Activated naive CD4-positive, alpha-beta T cell treated with anti-CD3 and anti-CD28 coated beads for 36 hours (primary cell): Measurements from ENCODE around the gene NFKB1. TPM values are rescaled to one million over a fixed set of nuclear protein-coding genes. Genes with fewer than 3 reads are reported as not detected.
A peak's percentile ranks its signal among the peaks of the same experiment; 100 is the strongest.

ENCODE experiments used
- CTCF ChIA-PET: fragments of 350-600 bp; sonication (Branson Sonifier 250); formaldehyde crosslinking; loops from one replicate; lab custom pipeline; 2021; ENCODE audit warnings: antibody characterized with exemption; lab: Charles Lee
- DNase-seq: peaks from one replicate; pipeline ENCODE4 v3.0.0-alpha.2; 2020
- H3K27ac Mint-ChIP-seq: one replicate; pipeline ENCODE4 v1.8.0; 2021; ENCODE audit warnings: mild to moderate bottlenecking, mixed read lengths
- H3K27me3 Mint-ChIP-seq: one replicate; pipeline ENCODE4 v1.8.0; 2021; ENCODE audit warnings: low read depth, mixed read lengths
- H3K36me3 Mint-ChIP-seq: one replicate; pipeline ENCODE4 v1.8.0; 2021; ENCODE audit warnings: low read depth, mixed read lengths
- H3K4me1 Mint-ChIP-seq: one replicate; pipeline ENCODE4 v1.8.0; 2021; ENCODE audit warnings: low read depth, mixed read lengths
- H3K4me3 Mint-ChIP-seq: one replicate; pipeline ENCODE4 v1.8.0; 2021; ENCODE audit warnings: mild to moderate bottlenecking, moderate library complexity, mixed read lengths
- H3K9me3 Mint-ChIP-seq: one replicate; pipeline ENCODE4 v1.8.0; 2021; ENCODE audit warnings: mixed read lengths
- intact Hi-C: fragments of 100-400 bp; cut with micrococcal nuclease; formaldehyde crosslinking; loops from one replicate; pipeline ENCODE4 v1.15.1; 2023
- total RNA-seq, 2 experiments: library from RNA; stranded (reverse); gene quantifications; one replicate each; pipeline ENCODE4 v1.2.3, GENCODE V29; 2021

Gene NFKB1, protein sequence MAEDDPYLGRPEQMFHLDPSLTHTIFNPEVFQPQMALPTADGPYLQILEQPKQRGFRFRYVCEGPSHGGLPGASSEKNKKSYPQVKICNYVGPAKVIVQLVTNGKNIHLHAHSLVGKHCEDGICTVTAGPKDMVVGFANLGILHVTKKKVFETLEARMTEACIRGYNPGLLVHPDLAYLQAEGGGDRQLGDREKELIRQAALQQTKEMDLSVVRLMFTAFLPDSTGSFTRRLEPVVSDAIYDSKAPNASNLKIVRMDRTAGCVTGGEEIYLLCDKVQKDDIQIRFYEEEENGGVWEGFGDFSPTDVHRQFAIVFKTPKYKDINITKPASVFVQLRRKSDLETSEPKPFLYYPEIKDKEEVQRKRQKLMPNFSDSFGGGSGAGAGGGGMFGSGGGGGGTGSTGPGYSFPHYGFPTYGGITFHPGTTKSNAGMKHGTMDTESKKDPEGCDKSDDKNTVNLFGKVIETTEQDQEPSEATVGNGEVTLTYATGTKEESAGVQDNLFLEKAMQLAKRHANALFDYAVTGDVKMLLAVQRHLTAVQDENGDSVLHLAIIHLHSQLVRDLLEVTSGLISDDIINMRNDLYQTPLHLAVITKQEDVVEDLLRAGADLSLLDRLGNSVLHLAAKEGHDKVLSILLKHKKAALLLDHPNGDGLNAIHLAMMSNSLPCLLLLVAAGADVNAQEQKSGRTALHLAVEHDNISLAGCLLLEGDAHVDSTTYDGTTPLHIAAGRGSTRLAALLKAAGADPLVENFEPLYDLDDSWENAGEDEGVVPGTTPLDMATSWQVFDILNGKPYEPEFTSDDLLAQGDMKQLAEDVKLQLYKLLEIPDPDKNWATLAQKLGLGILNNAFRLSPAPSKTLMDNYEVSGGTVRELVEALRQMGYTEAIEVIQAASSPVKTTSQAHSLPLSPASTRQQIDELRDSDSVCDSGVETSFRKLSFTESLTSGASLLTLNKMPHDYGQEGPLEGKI
- 100 to 1,000 TPM; 121 to 134 TPM for total RNA-seq

DNA sequence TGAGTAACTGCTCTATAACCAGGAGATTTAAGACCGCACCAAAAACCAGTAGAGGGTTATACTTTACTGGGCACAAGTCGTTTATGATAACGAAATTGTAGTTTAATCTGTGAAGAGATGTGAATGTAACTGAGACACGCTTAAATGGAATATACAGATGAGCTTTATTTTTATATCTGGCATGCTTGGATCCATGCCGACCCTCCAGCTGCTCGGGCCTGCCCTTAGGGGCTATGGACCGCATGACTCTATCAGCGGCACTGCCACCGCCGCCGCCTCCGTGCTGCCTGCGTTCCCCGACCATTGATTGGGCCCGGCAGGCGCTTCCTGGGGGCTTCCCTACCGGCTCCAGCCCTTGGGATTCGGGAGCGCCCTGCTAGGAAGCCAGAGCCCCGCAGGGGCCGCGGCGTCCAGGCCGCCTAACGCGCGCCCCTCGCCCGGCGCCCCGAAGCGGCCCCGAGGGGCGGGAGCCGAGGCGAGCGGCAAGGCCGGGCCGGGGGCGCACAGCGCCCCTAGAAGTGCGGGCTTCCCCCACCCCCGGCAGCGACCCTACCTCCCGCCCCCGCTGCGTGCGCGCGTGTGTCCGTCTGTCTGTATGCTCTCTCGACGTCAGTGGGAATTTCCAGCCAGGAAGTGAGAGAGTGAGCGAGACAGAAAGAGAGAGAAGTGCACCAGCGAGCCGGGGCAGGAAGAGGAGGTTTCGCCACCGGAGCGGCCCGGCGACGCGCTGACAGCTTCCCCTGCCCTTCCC, at the start of gene NFKB1:
Gene NFKB1 (plus strand): TSS at position 664 of the 751 bp plus-strand sequence. CDS start 24,160 bp downstream, outside the sequence.
- H3K27ac Mint-ChIP-seq: peak within 1 kb of the TSS; percentile 96
- peaks cover 8% of the 10 kb centered on the region for H3K9me3 Mint-ChIP-seq
- peaks cover 16% of the 10 kb centered on the region for H3K4me1 Mint-ChIP-seq
- intact Hi-C loops: loop anchor here (1.0 to 2.0 kb wide), 2 partner anchors 107 to 576 kb away; partner anchors contain the start of gene SLC9B2
- CTCF ChIA-PET: interaction anchor here (0.5 to 1.6 kb wide), 16 partner anchors 19 to 313 kb away, joined by 3 to 6 read pairs (median 4); no protein-coding TSS in a partner anchor
- peak within 1 kb of the TSS; percentile 96 for H3K4me3 Mint-ChIP-seq
- no peaks in the 10 kb centered on the region for H3K27me3 Mint-ChIP-seq
- H3K36me3 Mint-ChIP-seq: peaks cover 26% of the 10 kb centered on the region
- DNase-seq: peak; percentile 90

DNA sequence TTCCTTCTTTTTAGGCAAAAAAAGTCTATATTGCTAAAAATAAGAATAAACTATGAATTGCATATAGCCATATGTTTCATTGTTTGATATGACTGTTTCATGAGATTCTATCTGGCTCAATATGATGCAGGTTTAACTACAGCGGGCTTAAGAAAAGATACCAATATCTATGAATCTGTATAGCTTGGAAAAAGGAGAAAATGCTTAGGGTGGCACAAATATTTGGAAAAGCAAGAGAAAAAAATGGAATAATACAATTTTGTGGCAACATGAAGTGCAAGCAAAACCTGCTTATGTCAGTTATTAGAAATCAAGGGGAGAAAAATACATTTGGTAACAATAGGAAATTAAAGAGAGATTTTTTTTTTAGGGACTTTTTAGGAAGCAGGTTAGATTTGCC, 48.3 kb upstream of the NFKB1 start:
- intact Hi-C loops: no loop called here
- DNase-seq: no peak
- Mint-ChIP-seq H3K27ac (no peak overlapping the region), H3K4me1 (peaks cover 17% of the 10 kb centered on the region), H3K9me3 (no peaks in the 10 kb centered on the region), H3K4me3 (no peak overlapping the region), H3K27me3 (no peaks in the 10 kb centered on the region), H3K36me3 (no peaks in the 10 kb centered on the region)
- CTCF ChIA-PET: interaction anchor here (0.7 to 1.9 kb wide), 3 partner anchors 25 to 173 kb away, joined by 3 to 8 read pairs (median 4); no protein-coding TSS in a partner anchor

DNA sequence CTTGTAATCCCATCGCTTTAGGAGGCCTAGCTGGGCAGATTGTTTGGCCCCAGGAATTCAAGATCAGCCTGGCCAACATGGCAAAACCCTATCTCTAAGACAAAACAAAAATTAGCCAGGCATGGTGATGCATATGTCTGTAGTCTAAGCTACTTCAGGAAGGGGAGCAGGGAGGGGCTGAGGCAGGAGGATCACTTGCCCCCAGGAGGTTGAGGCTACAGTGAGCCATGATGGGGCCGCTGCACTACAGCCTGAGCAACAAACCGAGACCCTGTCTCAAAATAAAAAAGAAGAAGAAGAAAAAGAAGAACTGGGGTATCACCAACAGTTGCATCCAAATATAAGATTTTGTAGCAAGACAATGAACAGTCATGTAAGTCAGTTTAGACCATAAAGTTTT, 47.3 kb upstream of the NFKB1 start:
- intact Hi-C loops: no loop called here
- peaks cover 17% of the 10 kb centered on the region for H3K4me1 Mint-ChIP-seq
- no peaks in the 10 kb centered on the region for H3K27me3 Mint-ChIP-seq
- no peak overlapping the region for H3K27ac Mint-ChIP-seq
- H3K36me3 Mint-ChIP-seq: no peaks in the 10 kb centered on the region
- no peak for DNase-seq
- CTCF ChIA-PET: interaction anchor here (0.8 kb wide), 1 partner anchor 171 kb away, joined by 3 read pairs; no protein-coding TSS in a partner anchor
- no peak overlapping the region for H3K4me3 Mint-ChIP-seq
- H3K9me3 Mint-ChIP-seq: no peaks in the 10 kb centered on the region

DNA sequence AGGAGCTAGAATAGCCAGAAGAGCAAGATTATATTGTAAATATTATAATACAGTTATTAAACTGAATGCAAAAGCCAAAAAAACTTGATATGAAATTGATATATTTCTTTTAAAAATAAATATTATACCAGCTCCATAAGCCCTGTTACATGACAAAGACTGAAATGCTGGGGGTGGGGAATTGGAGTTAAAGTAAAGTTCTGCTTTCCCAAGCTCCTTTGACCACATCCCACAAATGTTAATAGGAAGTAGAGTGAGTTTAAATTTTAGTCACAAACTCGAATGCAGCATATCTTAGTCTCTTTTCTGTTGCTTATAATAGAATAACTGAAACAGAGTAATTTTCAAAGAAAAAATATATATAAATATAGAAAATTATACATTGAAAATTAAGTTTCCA, 46.9 kb upstream of the NFKB1 start:
- intact Hi-C loops: no loop called here
- Mint-ChIP-seq H3K36me3 (no peaks in the 10 kb centered on the region), H3K9me3 (no peaks in the 10 kb centered on the region), H3K4me1 (peaks cover 17% of the 10 kb centered on the region), H3K27me3 (no peaks in the 10 kb centered on the region), H3K27ac (no peak overlapping the region), H3K4me3 (no peak overlapping the region)
- no peak for DNase-seq
- CTCF ChIA-PET: interaction anchor here (0.8 kb wide), 1 partner anchor 170 kb away, joined by 3 read pairs; no protein-coding TSS in a partner anchor

DNA sequence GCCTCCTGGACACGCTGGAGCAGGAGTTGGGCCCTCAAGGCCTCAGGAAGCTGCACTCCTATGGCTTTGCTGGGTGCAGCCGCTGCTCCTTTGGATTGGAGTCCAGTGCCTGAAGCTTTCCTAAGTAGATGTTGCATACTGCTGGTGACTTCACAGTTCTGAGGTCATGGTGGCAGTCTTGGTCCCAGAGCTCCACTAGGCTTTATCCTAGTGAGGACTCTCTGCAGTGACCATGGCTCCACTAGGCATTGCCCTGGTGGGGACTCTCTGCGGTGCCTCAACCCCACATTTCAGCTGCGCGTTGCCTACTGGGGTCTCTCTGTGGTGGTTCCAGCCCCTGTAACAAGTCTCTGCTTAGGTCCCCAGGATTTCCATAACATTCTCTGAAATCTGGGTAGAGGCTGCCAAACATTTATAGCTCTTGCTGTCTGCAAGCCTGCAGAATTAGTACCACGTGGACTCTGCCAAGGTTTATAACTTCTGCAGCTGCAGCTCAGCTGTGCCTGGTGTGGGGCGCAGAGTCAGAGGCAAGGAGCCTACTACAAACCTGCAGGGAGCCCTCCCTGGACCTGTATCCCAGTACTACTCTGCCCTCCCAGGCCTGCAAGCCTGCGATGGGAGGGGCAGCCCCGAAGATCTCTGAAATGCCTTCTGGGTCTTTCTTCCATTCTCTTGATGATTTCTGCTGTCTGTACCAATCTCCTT, 46.0 kb upstream of the NFKB1 start:
- Mint-ChIP-seq H3K4me1 (peaks cover 11% of the 10 kb centered on the region), H3K27ac (no peak overlapping the region), H3K4me3 (no peak overlapping the region), H3K36me3 (peaks cover 5% of the 10 kb centered on the region), H3K27me3 (no peaks in the 10 kb centered on the region), H3K9me3 (peaks cover 6% of the 10 kb centered on the region)
- CTCF ChIA-PET: interaction anchor here (0.7 to 0.9 kb wide), 2 partner anchors 45 to 156 kb away, joined by 3 read pairs; no protein-coding TSS in a partner anchor
- no peak for DNase-seq
- intact Hi-C loops: no loop called here

DNA sequence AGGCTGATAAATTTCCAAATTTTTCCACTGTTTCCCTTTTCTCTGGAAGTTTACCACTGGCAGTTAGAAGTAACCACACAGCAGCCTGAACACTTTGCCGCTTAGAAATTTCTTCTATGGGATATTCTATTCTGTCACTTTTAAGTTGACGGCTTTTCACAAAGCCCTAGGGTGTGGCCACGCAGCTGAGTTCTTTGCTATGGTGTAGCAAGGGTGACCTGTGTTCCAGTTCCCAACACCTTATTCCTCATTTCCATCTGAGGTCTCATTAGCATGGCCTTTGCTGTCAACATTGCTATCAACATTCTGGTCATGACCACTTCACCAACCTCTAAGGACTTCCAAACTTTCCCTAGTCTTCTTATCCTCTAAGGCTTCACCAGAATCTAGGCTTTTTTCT, 45.4 kb upstream of the NFKB1 start:
- Mint-ChIP-seq H3K27me3 (no peaks in the 10 kb centered on the region), H3K36me3 (peaks cover 5% of the 10 kb centered on the region), H3K4me3 (no peak overlapping the region), H3K27ac (no peak overlapping the region), H3K4me1 (peaks cover 8% of the 10 kb centered on the region), H3K9me3 (peaks cover 12% of the 10 kb centered on the region)
- intact Hi-C loops: no loop called here
- DNase-seq: no peak
- CTCF ChIA-PET: interaction anchor here (0.7 kb wide), 1 partner anchor 155 kb away, joined by 3 read pairs; no protein-coding TSS in a partner anchor

DNA sequence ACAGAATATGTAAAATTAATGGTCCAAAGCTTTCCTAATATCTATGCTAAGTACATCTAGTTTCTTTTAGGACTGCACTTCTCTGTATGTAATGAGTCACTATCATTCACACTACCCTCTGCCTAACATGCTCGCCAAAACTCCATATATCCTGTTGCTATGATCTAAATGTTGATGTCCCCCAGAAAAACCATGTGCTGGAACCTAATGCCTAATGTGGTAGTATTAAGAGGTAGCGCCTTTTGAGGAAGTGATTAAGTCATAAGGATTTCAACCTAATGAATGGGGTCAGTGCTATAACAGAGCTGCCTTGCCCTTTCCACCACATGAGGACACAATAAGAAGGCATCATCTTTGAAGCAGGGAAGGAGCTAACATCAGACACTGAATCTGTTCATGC, 34.9 kb upstream of the NFKB1 start:
- peaks cover 10% of the 10 kb centered on the region for H3K9me3 Mint-ChIP-seq
- peaks cover 31% of the 10 kb centered on the region for H3K4me1 Mint-ChIP-seq
- H3K27ac Mint-ChIP-seq: no peak overlapping the region
- CTCF ChIA-PET: interaction anchor here (0.6 to 0.7 kb wide), 3 partner anchors 9 to 118 kb away, joined by 3 to 4 read pairs (median 3); no protein-coding TSS in a partner anchor
- H3K36me3 Mint-ChIP-seq: no peaks in the 10 kb centered on the region
- H3K27me3 Mint-ChIP-seq: no peaks in the 10 kb centered on the region
- no peak overlapping the region for H3K4me3 Mint-ChIP-seq
- DNase-seq: no peak
- intact Hi-C loops: no loop called here

DNA sequence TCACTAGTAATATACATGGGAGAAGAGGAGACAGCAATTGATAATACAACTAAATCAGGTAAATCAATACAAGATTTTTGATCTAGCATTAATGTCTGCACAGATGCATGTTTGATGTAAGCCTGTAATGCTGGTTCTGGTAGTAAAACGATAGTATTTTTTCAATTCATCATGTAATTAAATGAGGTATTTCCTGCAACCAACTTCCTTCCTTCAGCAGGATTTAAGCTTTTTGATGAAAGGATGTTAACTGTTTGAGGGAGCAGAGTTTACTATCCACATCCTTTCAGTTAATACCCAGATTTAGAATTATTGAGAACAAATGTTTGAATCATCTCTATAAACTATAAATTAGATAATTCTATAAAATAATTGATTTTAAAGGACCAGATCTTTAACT, 31.4 kb upstream of the NFKB1 start:
- Mint-ChIP-seq H3K4me1 (peaks cover 37% of the 10 kb centered on the region), H3K27ac (no peak overlapping the region), H3K27me3 (no peaks in the 10 kb centered on the region), H3K4me3 (no peak overlapping the region), H3K9me3 (no peaks in the 10 kb centered on the region), H3K36me3 (no peaks in the 10 kb centered on the region)
- CTCF ChIA-PET: no interaction called here
- intact Hi-C loops: loop anchor here (2.0 kb wide), 1 partner anchor 25 kb away; no protein-coding TSS in a partner anchor
- no peak for DNase-seq

DNA sequence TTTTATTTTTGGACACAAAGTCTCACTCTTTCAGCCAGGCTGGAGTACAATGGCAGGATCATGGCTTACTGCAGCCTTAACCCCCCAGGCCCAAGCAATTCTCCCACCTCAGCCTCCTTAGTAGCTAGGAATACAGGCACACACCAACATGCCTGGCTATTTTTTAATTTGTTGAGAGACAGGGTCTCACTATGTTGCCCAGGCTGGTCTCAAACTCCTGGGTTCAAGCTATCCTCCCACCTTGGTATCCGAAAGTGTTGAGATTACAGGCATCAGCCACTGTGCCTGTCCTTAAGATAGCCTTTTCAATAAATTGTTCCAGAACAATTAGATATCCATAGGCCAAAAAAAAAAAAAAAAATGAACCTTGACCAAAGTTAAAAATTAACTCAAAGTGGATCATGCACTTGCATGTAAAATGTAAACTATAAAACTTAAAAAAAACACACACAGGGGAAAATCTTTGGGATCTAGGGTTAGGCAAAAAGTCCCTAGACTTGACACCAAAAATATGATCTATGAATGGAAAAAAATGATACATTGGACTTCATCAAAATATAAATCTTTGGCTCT, 28.6 kb upstream of the NFKB1 start:
- intact Hi-C loops: no loop called here
- Mint-ChIP-seq H3K4me1 (peaks cover 25% of the 10 kb centered on the region), H3K27ac (no peak overlapping the region), H3K36me3 (no peaks in the 10 kb centered on the region), H3K27me3 (no peaks in the 10 kb centered on the region), H3K4me3 (no peak overlapping the region), H3K9me3 (peaks cover 9% of the 10 kb centered on the region)
- no peak for DNase-seq
- CTCF ChIA-PET: no interaction called here

DNA sequence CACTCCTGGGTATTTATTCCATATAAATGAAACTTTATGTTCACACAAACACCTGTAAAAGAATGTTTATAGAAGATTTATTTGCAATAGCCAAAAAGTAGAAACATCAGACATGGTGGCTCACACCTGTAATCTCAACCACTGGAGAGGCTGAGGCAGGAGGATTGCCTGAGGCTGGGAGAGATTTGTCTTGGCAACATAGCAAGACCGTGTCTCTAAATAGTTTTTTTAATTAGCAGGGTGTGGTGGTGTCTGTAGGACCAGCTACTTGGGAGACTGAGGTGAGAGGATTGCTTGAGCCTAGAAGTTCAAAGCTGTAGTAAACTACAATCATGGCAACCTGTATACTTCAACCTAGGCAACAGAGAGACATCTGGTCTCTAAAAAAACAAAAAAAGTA, 27.7 kb upstream of the NFKB1 start:
- Mint-ChIP-seq H3K4me3 (no peak overlapping the region), H3K27ac (no peak overlapping the region), H3K36me3 (no peaks in the 10 kb centered on the region), H3K9me3 (peaks cover 9% of the 10 kb centered on the region), H3K4me1 (peaks cover 25% of the 10 kb centered on the region), H3K27me3 (no peaks in the 10 kb centered on the region)
- DNase-seq: no peak
- CTCF ChIA-PET: no interaction called here
- intact Hi-C loops: no loop called here
